Uterus (tissue), 2 donors: ENCODE data around the gene GIMAP2.

Experiments used
- POLR2A ChIP-seq, 2 donors: fragments of 450-650 bp; IDR thresholded peaks; one replicate each; pipeline ENCODE4 v1.6.1; 2016; ENCODE audit warnings: antibody characterized with exemption in 2 of 2, mild to moderate bottlenecking in 1 of 2, moderate library complexity in 1 of 2
- TF ChIP-seq, protein P1 (sequence below), 4 experiments: fragments of 200-600 bp in 2 of 4; fragments of 450-650 bp in 2 of 4; sonication (generic) in 2 of 4; IDR thresholded peaks; one replicate each; pipeline ENCODE4 v1.5.1; 2016 to 2019; ENCODE audit warnings: antibody characterized with exemption in 4 of 4, mild to moderate bottlenecking in 2 of 4, moderate library complexity in 1 of 4

DNA sequence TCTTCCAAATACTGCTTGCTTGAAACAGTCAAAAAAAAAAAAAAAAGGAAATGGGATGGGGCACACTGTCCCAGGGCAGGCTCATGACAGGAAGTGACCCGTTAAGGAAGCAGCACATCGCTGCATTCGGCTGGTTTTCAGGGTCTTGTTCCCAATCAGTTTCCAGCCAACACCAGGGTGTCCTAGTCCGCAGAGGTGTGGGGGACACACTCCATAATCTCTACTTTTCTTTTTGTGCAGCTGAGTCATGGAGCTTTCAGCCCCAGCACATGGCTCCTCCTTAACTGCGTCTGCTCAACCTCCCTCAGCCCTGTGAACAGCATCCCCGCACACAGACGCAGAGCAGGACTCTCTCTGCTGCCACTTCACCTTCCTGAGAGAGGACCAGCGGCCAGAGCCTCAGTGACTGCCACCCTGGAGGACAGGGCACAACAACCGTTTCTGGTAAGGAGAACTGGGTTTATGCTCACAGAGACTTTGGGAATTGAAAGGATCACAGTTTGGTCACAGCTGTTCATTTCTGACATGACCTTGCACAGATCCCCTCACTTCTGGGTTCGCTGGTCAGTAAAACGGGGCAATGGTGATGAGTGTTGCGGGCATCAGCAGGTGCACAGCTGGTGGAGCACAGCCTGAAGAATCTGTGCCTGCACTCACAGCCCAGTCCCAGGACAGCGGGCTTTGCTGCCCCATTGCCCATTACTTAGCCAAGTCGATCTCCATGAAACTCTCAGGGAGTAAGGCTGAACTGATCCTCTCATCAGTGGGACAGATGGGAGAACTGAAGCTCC, 52.0 kb downstream of the GIMAP2 start, which contains the start of gene GIMAP5:
- TF ChIP-seq, protein P1, sequence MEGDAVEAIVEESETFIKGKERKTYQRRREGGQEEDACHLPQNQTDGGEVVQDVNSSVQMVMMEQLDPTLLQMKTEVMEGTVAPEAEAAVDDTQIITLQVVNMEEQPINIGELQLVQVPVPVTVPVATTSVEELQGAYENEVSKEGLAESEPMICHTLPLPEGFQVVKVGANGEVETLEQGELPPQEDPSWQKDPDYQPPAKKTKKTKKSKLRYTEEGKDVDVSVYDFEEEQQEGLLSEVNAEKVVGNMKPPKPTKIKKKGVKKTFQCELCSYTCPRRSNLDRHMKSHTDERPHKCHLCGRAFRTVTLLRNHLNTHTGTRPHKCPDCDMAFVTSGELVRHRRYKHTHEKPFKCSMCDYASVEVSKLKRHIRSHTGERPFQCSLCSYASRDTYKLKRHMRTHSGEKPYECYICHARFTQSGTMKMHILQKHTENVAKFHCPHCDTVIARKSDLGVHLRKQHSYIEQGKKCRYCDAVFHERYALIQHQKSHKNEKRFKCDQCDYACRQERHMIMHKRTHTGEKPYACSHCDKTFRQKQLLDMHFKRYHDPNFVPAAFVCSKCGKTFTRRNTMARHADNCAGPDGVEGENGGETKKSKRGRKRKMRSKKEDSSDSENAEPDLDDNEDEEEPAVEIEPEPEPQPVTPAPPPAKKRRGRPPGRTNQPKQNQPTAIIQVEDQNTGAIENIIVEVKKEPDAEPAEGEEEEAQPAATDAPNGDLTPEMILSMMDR (IDR thresholded peaks at IDR 0.05), result no peak
- peak in 1 of 2 donors; percentile 51 for TF ChIP-seq POLR2A (IDR thresholded peaks at IDR 0.05)
